Endothelial cell of umbilical vein (primary cell): ENCODE data around the gene UBE2E2. TPM values are rescaled to one million over a fixed set of nuclear protein-coding genes. Genes with fewer than 3 reads are reported as not detected.

ENCODE experiments used
- BruUV-seq: library from RNA; stranded (reverse); fragments of 400-500 nt; replicated peaks from 2 replicates; lab custom pipeline; 2021; lab: Mats Ljungman, UMichigan
- CTCF ChIA-PET: fragments of 300-600, 350-600 bp; sonication (Branson Sonifier 250); formaldehyde crosslinking; loops from one replicate; lab custom pipeline; 2021; ENCODE audit warnings: antibody characterized with exemption, inconsistent platforms; lab: Charles Lee
- POLR2A ChIA-PET: fragments of 300-600, 350-600 bp; sonication (Branson Sonifier 250); formaldehyde crosslinking; loops from one replicate; lab custom pipeline; 2021; ENCODE audit warnings: antibody characterized with exemption, inconsistent platforms; lab: Charles Lee
- DNase-seq: peaks from one replicate; pipeline ENCODE4 v3.0.0-alpha.2; 2011; ENCODE audit warnings: low read depth, low spot score
- FAIRE-seq: peaks from 2 replicates; lab custom pipeline; 2011; peaks lifted over from hg19 to GRCh38; lab: Jason Lieb, UNC
- H2AFZ ChIP-seq: 2 replicates; pipeline ENCODE4 v1.6.0; 2012; ENCODE audit warnings: low read depth, low read length, control low read depth, inconsistent platforms
- H3K27ac ChIP-seq: 2 replicates; pipeline ENCODE4 v1.5.1; 2011; ENCODE audit warnings: low read depth, mild to moderate bottlenecking, control low read depth, low read length, moderate library complexity; ENCODE audit not compliant: insufficient read depth
- H3K27me3 ChIP-seq, 2 experiments: 2 replicates each; pipeline versions ENCODE4 v1.6.0 to v1.6.1; 2011; ENCODE audit warnings: low read length in 2 of 2, mixed read lengths in 1 of 2; ENCODE audit not compliant: control insufficient read depth in 2 of 2, insufficient read depth in 2 of 2
- H3K36me3 ChIP-seq, 2 experiments: 2 replicates in 1 of 2; 3 replicates in 1 of 2; pipeline ENCODE4 v1.5.1; 2011; ENCODE audit warnings: low read length in 2 of 2, mild to moderate bottlenecking in 1 of 2, moderate library complexity in 1 of 2; ENCODE audit not compliant: control insufficient read depth in 2 of 2, insufficient read depth in 2 of 2; ENCODE audit errors: extremely low read depth in 1 of 2
- H3K4me1 ChIP-seq: 3 replicates; pipeline ENCODE4 v1.5.1; 2011; ENCODE audit warnings: mild to moderate bottlenecking, low read length; ENCODE audit not compliant: control insufficient read depth, insufficient read depth; ENCODE audit errors: extremely low read depth
- H3K4me2 ChIP-seq: 2 replicates; pipeline ENCODE4 v1.6.1; 2011; ENCODE audit warnings: low read length, control low read depth, mixed read lengths; ENCODE audit not compliant: insufficient read depth
- H3K4me3 ChIP-seq, 3 experiments: fragments of 200-600 bp in 1 of 3; sonication (generic), shearing (Covaris generic) in 1 of 3; replicated peaks in 1 of 3; 2 replicates each; pipeline ENCODE4 v1.5.1; 2011 to 2016; ENCODE audit warnings: control low read depth in 3 of 3, low read length in 3 of 3, mild to moderate bottlenecking in 2 of 3, inconsistent platforms in 1 of 3, low read depth in 1 of 3, moderate library complexity in 1 of 3; ENCODE audit not compliant: insufficient read depth in 1 of 3
- H3K79me2 ChIP-seq: 2 replicates; pipeline ENCODE4 v1.6.0; 2012; ENCODE audit warnings: low read length, inconsistent platforms; ENCODE audit not compliant: control insufficient read depth, insufficient read depth
- H3K9ac ChIP-seq: replicated peaks from 2 replicates; pipeline ENCODE3; 2011; ENCODE audit warnings: low read length, control low read depth; ENCODE audit not compliant: insufficient read depth; ENCODE audit errors: extremely low read depth
- H3K9me1 ChIP-seq: replicated peaks from 3 replicates; pipeline ENCODE4 v1.6.0; 2011; ENCODE audit warnings: mild to moderate bottlenecking, low read length; ENCODE audit not compliant: control insufficient read depth, insufficient read depth; ENCODE audit errors: extremely low read depth
- H3K9me3 ChIP-seq: replicated peaks from 2 replicates; pipeline ENCODE4 v1.5.1; 2012; ENCODE audit warnings: low read length, inconsistent platforms; ENCODE audit not compliant: control insufficient read depth, insufficient read depth
- H4K20me1 ChIP-seq: replicated peaks from 2 replicates; pipeline ENCODE3; 2011; ENCODE audit warnings: mild to moderate bottlenecking, low read length; ENCODE audit not compliant: control insufficient read depth, insufficient read depth; ENCODE audit errors: extremely low read depth
- CTCF ChIP-seq, 2 donors: IDR thresholded peaks; 1 replicate in 1 of 2; 2 replicates in 1 of 2; pipeline ENCODE4 v1.5.1; 2011; ENCODE audit warnings: low read length in 2 of 2, mild to moderate bottlenecking in 2 of 2, moderate library complexity in 2 of 2, control low read depth in 1 of 2, inconsistent platforms in 1 of 2, low read depth in 1 of 2; ENCODE audit not compliant: insufficient read depth in 1 of 2; ENCODE audit errors: extremely low read depth in 1 of 2
- EZH2 ChIP-seq: IDR thresholded peaks from 2 replicates; pipeline ENCODE4 v1.6.1; 2012; ENCODE audit warnings: borderline replicate concordance, low read depth, mild to moderate bottlenecking, moderate library complexity, low read length, inconsistent platforms; ENCODE audit not compliant: severe bottlenecking
- FOS ChIP-seq: IDR thresholded peaks from 2 replicates; pipeline ENCODE4 v1.6.1; 2011; ENCODE audit warnings: mild to moderate bottlenecking, low read length, moderate library complexity, borderline replicate concordance; ENCODE audit not compliant: insufficient read depth
- GATA2 ChIP-seq: IDR thresholded peaks from 2 replicates; pipeline ENCODE4 v1.7.0; 2011; ENCODE audit warnings: low read depth, mild to moderate bottlenecking, moderate library complexity, mixed read lengths, low read length; ENCODE audit not compliant: insufficient read length, insufficient read depth
- JUN ChIP-seq: IDR thresholded peaks from 2 replicates; pipeline ENCODE4 v1.6.1; 2011; ENCODE audit warnings: borderline replicate concordance, low read depth; ENCODE audit not compliant: insufficient read length, insufficient read depth
- MAX ChIP-seq: IDR thresholded peaks from 2 replicates; pipeline ENCODE4 v1.6.1; 2011; ENCODE audit not compliant: insufficient read depth, insufficient read length
- MYC ChIP-seq: IDR thresholded peaks from one replicate; pipeline ENCODE4 v1.6.1; 2011; ENCODE audit warnings: mild to moderate bottlenecking, low read depth, low read length
- POLR2A ChIP-seq: IDR thresholded peaks from 2 replicates; pipeline ENCODE4 v1.6.1; 2012; ENCODE audit warnings: low read depth, mild to moderate bottlenecking, control low read depth, low read length
- POLR2AphosphoS5 ChIP-seq: IDR thresholded peaks from 2 replicates; pipeline ENCODE4 v1.6.1; 2012; ENCODE audit warnings: low read depth, mild to moderate bottlenecking, control low read depth, low read length, moderate library complexity; ENCODE audit not compliant: insufficient read depth
- dilution Hi-C: fragments of 300-500 bp; cut with MboI; formaldehyde crosslinking; loops from one replicate; pipeline ENCODE4 v1.15.0; 2019; ENCODE audit warnings: low sequenced_read_pairs; ENCODE audit not compliant: extremely low pct_ligation_motif_present
- intact Hi-C: fragments of 100-400 bp; cut with micrococcal nuclease; formaldehyde crosslinking; loops from one replicate; pipeline ENCODE4 v1.10.0; 2022
- polyA plus RNA-seq, 4 experiments: library from polyadenylated mRNA; depleted of rRNA in 3 of 4; stranded (reverse) in 3 of 4; unstranded in 1 of 4; fragments of >200 nt; gene quantifications; 2 replicates each; pipeline versions ENCODE4 v1.2.1 to v1.2.3, GENCODE V29; 2011 to 2012; ENCODE audit warnings: missing spikeins in 1 of 4
- total RNA-seq: library from RNA; stranded (reverse); gene quantifications from 2 replicates; pipeline ENCODE4 v1.2.3, GENCODE V29; 2021

Gene UBE2E2
- total and polyA plus RNA-seq, 2 donors (not counting 3 experiments of a cell fraction or from before 2014, with no cell fraction given): 37.0 to 45.4 TPM

- no peak overlapping the region for H3K4me3 ChIP-seq
- no peak for TF ChIP-seq FOS
- TF ChIP-seq MAX: no peak
- no peak for TF ChIP-seq JUN
- no peak for TF ChIP-seq GATA2
- no peak for TF ChIP-seq EZH2
- no peak for TF ChIP-seq MYC
- TF ChIP-seq POLR2AphosphoS5: no peak
- no peak for TF ChIP-seq CTCF (IDR thresholded peaks at IDR 0.05; ENCODE audit: extremely low read depth in 1 of 2, insufficient read depth in 1 of 2, low read depth in 1 of 2, low read length in 2 of 2)
- no peak for TF ChIP-seq POLR2A
- no peaks in the 10 kb centered on the region for H3K9me3 ChIP-seq
- ChIA-PET POLR2A (no interaction called here), CTCF (no interaction called here)
- DNase-seq (no peak), FAIRE-seq (no peak)
- H3K9me1 ChIP-seq: no peaks in the 10 kb centered on the region
- H3K27ac ChIP-seq: no peak overlapping the region
- H3K4me2 ChIP-seq: no peak overlapping the region
- no peak overlapping the region for H3K9ac ChIP-seq
- H2AFZ ChIP-seq: no peak overlapping the region
- dilution Hi-C loops: no loop called here
- H4K20me1 ChIP-seq: no peaks in the 10 kb centered on the region
- intact Hi-C loops: no loop called here
- H3K4me1 ChIP-seq: no peaks in the 10 kb centered on the region
- H3K27me3 ChIP-seq: no peaks in the 10 kb centered on the region
- no peaks in the 10 kb centered on the region for H3K36me3 ChIP-seq
- no TSS peak for BruUV-seq
- no peaks in the 10 kb centered on the region for H3K79me2 ChIP-seq
Observed at GRCh38 chr3:23594066-23594465, 390.9 kb downstream of the UBE2E2 start.
